ENCODE data around the gene BOLL.

BOLL gene

DNA sequence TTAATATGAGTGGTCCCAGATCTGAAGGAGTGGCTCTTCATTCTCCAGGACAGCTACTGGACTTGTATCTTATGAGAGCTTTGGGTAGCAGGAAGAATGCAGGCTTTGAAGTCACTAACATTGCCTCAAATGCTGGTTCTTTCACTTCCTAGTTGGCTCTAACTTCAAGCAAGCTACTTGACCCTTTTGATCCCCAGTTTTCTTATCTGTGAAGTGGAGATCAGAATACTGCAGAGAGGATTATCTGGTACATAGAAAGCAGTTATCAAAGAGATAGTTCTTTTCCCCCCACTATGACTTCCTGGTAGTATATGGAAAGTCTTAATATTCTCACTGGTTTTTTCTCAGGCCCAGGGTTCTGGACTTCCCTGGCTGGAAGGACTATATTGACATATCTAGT lies 15.9 kb upstream of the BOLL start:
- no peaks in the 10 kb centered on the region for H3K36me3 ChIP-seq (ENCODE audit: control insufficient read depth, insufficient read depth, low read length)
- H3K4me3 ChIP-seq (replicated peaks; ENCODE audit: low read depth, low read length) = no peak overlapping the region
- TF ChIP-seq, protein P1, sequence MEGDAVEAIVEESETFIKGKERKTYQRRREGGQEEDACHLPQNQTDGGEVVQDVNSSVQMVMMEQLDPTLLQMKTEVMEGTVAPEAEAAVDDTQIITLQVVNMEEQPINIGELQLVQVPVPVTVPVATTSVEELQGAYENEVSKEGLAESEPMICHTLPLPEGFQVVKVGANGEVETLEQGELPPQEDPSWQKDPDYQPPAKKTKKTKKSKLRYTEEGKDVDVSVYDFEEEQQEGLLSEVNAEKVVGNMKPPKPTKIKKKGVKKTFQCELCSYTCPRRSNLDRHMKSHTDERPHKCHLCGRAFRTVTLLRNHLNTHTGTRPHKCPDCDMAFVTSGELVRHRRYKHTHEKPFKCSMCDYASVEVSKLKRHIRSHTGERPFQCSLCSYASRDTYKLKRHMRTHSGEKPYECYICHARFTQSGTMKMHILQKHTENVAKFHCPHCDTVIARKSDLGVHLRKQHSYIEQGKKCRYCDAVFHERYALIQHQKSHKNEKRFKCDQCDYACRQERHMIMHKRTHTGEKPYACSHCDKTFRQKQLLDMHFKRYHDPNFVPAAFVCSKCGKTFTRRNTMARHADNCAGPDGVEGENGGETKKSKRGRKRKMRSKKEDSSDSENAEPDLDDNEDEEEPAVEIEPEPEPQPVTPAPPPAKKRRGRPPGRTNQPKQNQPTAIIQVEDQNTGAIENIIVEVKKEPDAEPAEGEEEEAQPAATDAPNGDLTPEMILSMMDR (IDR thresholded peaks at IDR 0.05; ENCODE audit: insufficient read depth, low read length, poor library complexity, severe bottlenecking) = no peak
- DNase-seq (ENCODE audit: extremely low read depth, insufficient read length) = no peak
- no peaks in the 10 kb centered on the region for H3K27me3 ChIP-seq (replicated peaks; ENCODE audit: control insufficient read depth, insufficient read depth, low read length)

DNA sequence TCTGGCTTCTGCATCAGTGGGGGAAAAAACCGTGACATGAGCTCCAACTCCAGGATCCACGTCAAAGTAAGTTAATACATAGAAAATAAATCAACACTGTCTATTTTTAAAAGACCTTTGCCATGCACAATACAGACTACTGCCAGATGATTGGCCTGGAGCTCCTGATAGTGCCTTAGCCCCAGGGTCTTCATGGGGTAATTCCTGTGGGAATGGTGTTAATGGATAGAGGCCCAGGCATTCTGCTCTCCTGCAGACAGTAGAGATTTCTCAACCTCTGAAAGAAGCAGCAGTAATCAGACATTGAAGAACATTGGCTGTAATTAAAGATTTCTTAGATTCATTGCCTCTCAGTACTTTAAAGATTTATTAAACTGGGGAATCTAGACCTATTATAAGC lies 15.0 kb upstream of the BOLL start:
- no peak for DNase-seq (ENCODE audit: extremely low read depth, insufficient read length)
- Histone ChIP-seq H3K27me3 (replicated peaks; ENCODE audit: control insufficient read depth, insufficient read depth, low read length) (no peaks in the 10 kb centered on the region), H3K36me3 (ENCODE audit: control insufficient read depth, insufficient read depth, low read length) (no peaks in the 10 kb centered on the region), H3K4me3 (replicated peaks; ENCODE audit: low read depth, low read length) (no peak overlapping the region)
- TF ChIP-seq, protein P1 (IDR thresholded peaks at IDR 0.05; ENCODE audit: insufficient read depth, low read length, poor library complexity, severe bottlenecking) = no peak

DNA sequence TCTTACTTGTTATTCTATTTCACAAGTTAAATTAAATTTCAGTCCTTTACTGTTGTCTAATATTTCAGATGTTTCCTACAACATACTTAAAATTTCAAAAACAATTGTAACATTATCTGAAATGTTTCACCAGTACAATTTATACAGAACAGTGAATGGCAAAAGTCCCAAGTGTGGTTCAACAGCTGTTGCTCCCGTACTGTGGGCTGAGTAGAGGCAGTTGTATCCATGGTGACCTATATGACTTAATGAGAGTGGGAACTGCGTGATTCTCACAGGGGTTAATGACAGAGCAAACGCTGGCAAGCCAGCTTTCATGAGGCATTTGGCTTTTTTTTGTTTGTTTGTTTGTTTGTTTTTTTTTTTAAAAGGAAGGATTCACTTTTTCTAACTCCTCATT lies 13.9 kb upstream of the BOLL start:
- no peak overlapping the region for H3K4me3 ChIP-seq (replicated peaks; ENCODE audit: low read depth, low read length)
- TF ChIP-seq, protein P1 (IDR thresholded peaks at IDR 0.05; ENCODE audit: insufficient read depth, low read length, poor library complexity, severe bottlenecking) = no peak
- DNase-seq (ENCODE audit: extremely low read depth, insufficient read length) = no peak
- no peaks in the 10 kb centered on the region for H3K36me3 ChIP-seq (ENCODE audit: control insufficient read depth, insufficient read depth, low read length)
- H3K27me3 ChIP-seq (replicated peaks; ENCODE audit: control insufficient read depth, insufficient read depth, low read length) = no peaks in the 10 kb centered on the region

DNA sequence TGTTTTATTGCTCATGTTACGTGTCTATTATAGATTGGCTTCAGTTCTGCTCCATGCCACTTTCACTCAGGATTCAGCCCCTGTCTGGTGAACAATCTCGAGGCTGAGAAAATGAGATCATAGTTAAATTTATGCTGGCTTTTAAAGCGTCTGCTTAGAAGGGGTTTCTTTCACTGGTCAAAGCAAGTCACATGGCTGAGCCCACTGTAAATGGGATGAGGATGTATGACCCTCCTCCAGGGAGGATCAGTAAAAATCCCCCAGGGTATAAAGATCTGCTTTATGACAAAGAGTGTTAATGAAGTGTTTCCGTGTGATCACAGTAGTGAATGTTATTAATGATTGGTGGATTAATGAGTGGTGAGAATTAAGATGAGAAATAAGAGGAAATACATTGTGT lies 13.1 kb upstream of the BOLL start:
- no peak overlapping the region for H3K4me3 ChIP-seq (replicated peaks; ENCODE audit: low read depth, low read length)
- no peak for DNase-seq (ENCODE audit: extremely low read depth, insufficient read length)
- H3K36me3 ChIP-seq (ENCODE audit: control insufficient read depth, insufficient read depth, low read length) = no peaks in the 10 kb centered on the region
- no peaks in the 10 kb centered on the region for H3K27me3 ChIP-seq (replicated peaks; ENCODE audit: control insufficient read depth, insufficient read depth, low read length)
- TF ChIP-seq, protein P1 (IDR thresholded peaks at IDR 0.05; ENCODE audit: insufficient read depth, low read length, poor library complexity, severe bottlenecking) = no peak

DNA sequence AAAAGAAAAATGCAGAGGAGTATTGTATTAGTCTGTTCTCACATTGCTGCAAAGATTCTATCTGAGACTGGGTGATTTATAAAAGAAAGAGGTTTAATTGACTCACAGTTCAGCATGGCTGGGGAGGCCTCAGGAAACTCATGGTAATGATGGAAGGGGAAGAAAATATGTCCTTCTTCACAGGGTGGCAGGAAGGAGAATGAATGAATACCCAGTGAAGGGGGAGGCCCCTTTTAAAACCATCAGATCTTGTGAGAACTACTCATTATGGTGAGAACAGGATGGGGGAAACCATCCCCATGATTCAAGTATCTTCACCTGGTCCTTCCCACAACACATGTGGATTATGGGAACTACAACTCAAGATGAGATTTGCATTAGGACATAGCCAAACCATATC lies 10.2 kb upstream of the BOLL start:
- no peak overlapping the region for H3K4me3 ChIP-seq (replicated peaks; ENCODE audit: low read depth, low read length)
- no peak for DNase-seq (ENCODE audit: extremely low read depth, insufficient read length)
- H3K36me3 ChIP-seq (ENCODE audit: control insufficient read depth, insufficient read depth, low read length) = no peaks in the 10 kb centered on the region
- H3K27me3 ChIP-seq (replicated peaks; ENCODE audit: control insufficient read depth, insufficient read depth, low read length) = no peaks in the 10 kb centered on the region
- TF ChIP-seq, protein P1 (IDR thresholded peaks at IDR 0.05; ENCODE audit: insufficient read depth, low read length, poor library complexity, severe bottlenecking) = no peak

DNA sequence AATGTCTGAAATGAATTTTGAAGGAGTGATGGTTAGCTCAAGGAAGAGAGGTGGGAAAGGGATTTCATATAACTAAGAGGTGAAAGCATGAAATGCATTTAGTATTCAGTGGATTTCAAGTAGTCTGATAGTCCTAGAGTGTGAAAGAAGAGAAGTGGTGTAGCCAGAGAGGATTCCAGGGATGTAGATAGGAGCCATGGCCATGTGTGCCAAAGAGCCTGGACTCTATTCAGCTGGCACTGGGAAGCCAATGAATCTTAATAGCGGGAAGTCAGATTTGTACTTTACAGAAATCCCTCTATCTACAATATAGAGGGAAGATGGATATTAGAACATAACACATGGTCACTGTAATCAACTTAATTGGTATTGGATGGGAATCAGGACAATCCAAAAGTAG lies 8.3 kb upstream of the BOLL start:
- Histone ChIP-seq H3K4me3 (replicated peaks; ENCODE audit: low read depth, low read length) (no peak overlapping the region), H3K27me3 (replicated peaks; ENCODE audit: control insufficient read depth, insufficient read depth, low read length) (no peaks in the 10 kb centered on the region), H3K36me3 (ENCODE audit: control insufficient read depth, insufficient read depth, low read length) (no peaks in the 10 kb centered on the region)
- TF ChIP-seq, protein P1 (IDR thresholded peaks at IDR 0.05; ENCODE audit: insufficient read depth, low read length, poor library complexity, severe bottlenecking) = no peak
- no peak for DNase-seq (ENCODE audit: extremely low read depth, insufficient read length)
